ENCODE results near the gene UBE2S.

UBE2S gene

GRCh38 chr19:55358943-55359908, 48.4 kb downstream of the UBE2S start:
- TF ChIP-seq CTCF (conservative IDR thresholded peaks at IDR 0.05; ENCODE audit: low read depth) = no peak
- CTCF ChIA-PET = interaction anchor here (0.6 to 0.7 kb wide), 2 partner anchors 25 to 192 kb away, joined by 4 to 5 read pairs; partner anchors contain the start of gene TMEM238
- POLR2A ChIA-PET (ENCODE audit: low non-redundant PET) = interaction anchor here (0.7 kb wide), 1 partner anchor 933 kb away, joined by 5 read pairs; no protein-coding TSS in a partner anchor
- no peak for DNase-seq (ENCODE audit: low spot score)
- H3K27ac ChIP-seq = peak overlapping the region; percentile 7; the same call in 1 of the 2 replicates

- POLR2A ChIA-PET (ENCODE audit: low non-redundant PET) = no interaction called here
- CTCF ChIA-PET = no interaction called here
- no peak for DNase-seq (ENCODE audit: low spot score)
- no peak for TF ChIP-seq CTCF (conservative IDR thresholded peaks at IDR 0.05; ENCODE audit: low read depth)
- H3K27ac ChIP-seq = no peak overlapping the region
Observed at GRCh38 chr19:55358493-55358892, 49.1 kb downstream of the UBE2S start.

- ChIA-PET CTCF (interaction anchor here (0.5 to 0.6 kb wide), 2 partner anchors 54 to 195 kb away, joined by 3 read pairs; no protein-coding TSS in a partner anchor), POLR2A (ENCODE audit: low non-redundant PET) (interaction anchor here (1.2 kb wide), 1 partner anchor 16 kb away, joined by 4 read pairs; no protein-coding TSS in a partner anchor)
- no peak for DNase-seq (ENCODE audit: low spot score)
- H3K27ac ChIP-seq = peak overlapping the region; percentile 97
- no peak for TF ChIP-seq CTCF (conservative IDR thresholded peaks at IDR 0.05; ENCODE audit: low read depth)
Observed at GRCh38 chr19:55355213-55355821, 52.3 kb downstream of the UBE2S start.

GRCh38 chr19:55354698-55355212, 52.8 kb downstream of the UBE2S start, which contains the start of gene COX6B2:
Gene COX6B2, minus strand, starts transcription at chr19:55354719. Its CDS starts 198 bp downstream, at chr19:55354521.
- ChIA-PET POLR2A (ENCODE audit: low non-redundant PET) (interaction anchor here (1.2 kb wide), 1 partner anchor 16 kb away, joined by 4 read pairs; no protein-coding TSS in a partner anchor), CTCF (interaction anchor here (0.5 kb wide), 1 partner anchor 195 kb away, joined by 3 read pairs; no protein-coding TSS in a partner anchor)
- no peak for DNase-seq (ENCODE audit: low spot score)
- peak within 1 kb of the TSS; percentile 97 for H3K27ac ChIP-seq
- no peak for TF ChIP-seq CTCF (conservative IDR thresholded peaks at IDR 0.05; ENCODE audit: low read depth)

- TF ChIP-seq CTCF (conservative IDR thresholded peaks at IDR 0.05; ENCODE audit: low read depth) = no peak
- DNase-seq (ENCODE audit: low spot score) = peak; percentile 89
- CTCF ChIA-PET = interaction anchor here (1.0 kb wide), 1 partner anchor 53 kb away, joined by 3 read pairs; no protein-coding TSS in a partner anchor
- POLR2A ChIA-PET (ENCODE audit: low non-redundant PET) = interaction anchor here (0.5 to 0.6 kb wide), 2 partner anchors 14 to 30 kb away, joined by 3 to 4 read pairs; partner anchors contain the start of gene TMEM238
- peak overlapping the region; percentile 97 for H3K27ac ChIP-seq
Observed at GRCh38 chr19:55353803-55354697, 53.5 kb downstream of the UBE2S start.
